AG09309 (cell line): Measurements from ENCODE around the gene ZNF799.

Experiments used
- DNase-seq: peaks from one replicate; pipeline ENCODE4 v3.0.0-alpha.2; 2010; ENCODE audit warnings: low read depth
- H3K4me3 ChIP-seq: 2 replicates; pipeline ENCODE4 v1.5.1; 2011; ENCODE audit warnings: mild to moderate bottlenecking, low read depth, low read length, moderate library complexity; ENCODE audit not compliant: control insufficient read depth
- TF ChIP-seq, protein P1 (sequence below): IDR thresholded peaks from 2 replicates; pipeline ENCODE4 v1.5.1; 2011; ENCODE audit warnings: mild to moderate bottlenecking, low read depth, low read length, inconsistent platforms; ENCODE audit not compliant: insufficient read depth, control insufficient read depth; ENCODE audit errors: missing control alignments

Gene ZNF799

GRCh38 chr19:12346896-12347295 lies 54.2 kb downstream of the ZNF799 start:
- TF ChIP-seq, protein P1, sequence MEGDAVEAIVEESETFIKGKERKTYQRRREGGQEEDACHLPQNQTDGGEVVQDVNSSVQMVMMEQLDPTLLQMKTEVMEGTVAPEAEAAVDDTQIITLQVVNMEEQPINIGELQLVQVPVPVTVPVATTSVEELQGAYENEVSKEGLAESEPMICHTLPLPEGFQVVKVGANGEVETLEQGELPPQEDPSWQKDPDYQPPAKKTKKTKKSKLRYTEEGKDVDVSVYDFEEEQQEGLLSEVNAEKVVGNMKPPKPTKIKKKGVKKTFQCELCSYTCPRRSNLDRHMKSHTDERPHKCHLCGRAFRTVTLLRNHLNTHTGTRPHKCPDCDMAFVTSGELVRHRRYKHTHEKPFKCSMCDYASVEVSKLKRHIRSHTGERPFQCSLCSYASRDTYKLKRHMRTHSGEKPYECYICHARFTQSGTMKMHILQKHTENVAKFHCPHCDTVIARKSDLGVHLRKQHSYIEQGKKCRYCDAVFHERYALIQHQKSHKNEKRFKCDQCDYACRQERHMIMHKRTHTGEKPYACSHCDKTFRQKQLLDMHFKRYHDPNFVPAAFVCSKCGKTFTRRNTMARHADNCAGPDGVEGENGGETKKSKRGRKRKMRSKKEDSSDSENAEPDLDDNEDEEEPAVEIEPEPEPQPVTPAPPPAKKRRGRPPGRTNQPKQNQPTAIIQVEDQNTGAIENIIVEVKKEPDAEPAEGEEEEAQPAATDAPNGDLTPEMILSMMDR, result no peak
- DNase-seq, result no peak
- H3K4me3 ChIP-seq, result no peak overlapping the region

- TF ChIP-seq, protein P1, result no peak
- H3K4me3 ChIP-seq, result no peak overlapping the region
- DNase-seq, result no peak
Measured at GRCh38 chr19:12345197-12345596, 55.9 kb downstream of the ZNF799 start.
